Suprapubic skin (tissue), 4 donors: Measurements from ENCODE around the gene EML2.

Experiments used
- CTCF ChIP-seq, 2 donors: fragments of 200-600 bp in 1 of 2; fragments of 450-650 bp in 1 of 2; sonication (generic) in 1 of 2; IDR thresholded peaks; one replicate each; pipeline ENCODE4 v1.5.1; 2016 to 2019; ENCODE audit warnings: antibody characterized with exemption in 2 of 2, mild to moderate bottlenecking in 1 of 2, moderate library complexity in 1 of 2
- EP300 ChIP-seq: sonication (generic); formaldehyde crosslinking; IDR thresholded peaks from one replicate; pipeline ENCODE4 v1.6.1; 2017; ENCODE audit warnings: antibody characterized with exemption
- POLR2A ChIP-seq, 2 donors: fragments of 450-650 bp; IDR thresholded peaks; one replicate each; pipeline ENCODE4 v1.6.1; 2017; ENCODE audit warnings: antibody characterized with exemption in 2 of 2, mild to moderate bottlenecking in 2 of 2, moderate library complexity in 2 of 2
- POLR2AphosphoS5 ChIP-seq, 3 donors: sonication (generic); formaldehyde crosslinking; IDR thresholded peaks; one replicate each; pipeline ENCODE4 v1.6.1; 2017; ENCODE audit warnings: antibody characterized with exemption in 3 of 3

- TF ChIP-seq POLR2AphosphoS5 (IDR thresholded peaks at IDR 0.05) (no peak), EP300 (no peak), CTCF (IDR thresholded peaks at IDR 0.05) (no peak), POLR2A (IDR thresholded peaks at IDR 0.05) (no peak)
Observed at GRCh38 chr19:45621389-45621788, 17.8 kb downstream of the EML2 start.
